ENCODE data around the gene SMIM23. TPM values are rescaled to one million over a fixed set of nuclear protein-coding genes. Genes with fewer than 3 reads are reported as not detected.
A peak's percentile ranks its signal among the peaks of the same experiment; 100 is the strongest.

Gene SMIM23
- total RNA-seq, 4 donors from 2014 or later = not detected

GRCh38 chr5:171808951-171809350, 23.3 kb downstream of the SMIM23 start:
- TF ChIP-seq POLR2A (IDR thresholded peaks at IDR 0.05) (no peak), EP300 (IDR thresholded peaks at IDR 0.05) (no peak), POLR2AphosphoS5 (IDR thresholded peaks at IDR 0.05) (no peak), CTCF (IDR thresholded peaks at IDR 0.05) (no peak)
- no peak for ATAC-seq
- no peaks in the 10 kb centered on the region for H3K36me3 ChIP-seq

GRCh38 chr5:171810227-171810626, 24.6 kb downstream of the SMIM23 start:
- no peak for ATAC-seq
- Histone ChIP-seq H3K4me3 (no peak overlapping the region), H3K27me3 (peaks cover 26% of the 10 kb centered on the region), H3K9me3 (peaks cover 0 to 33% (median 0%) of the 10 kb centered on the region in 3 donors), H3K27ac (no peak overlapping the region), H3K4me1 (no peaks in the 10 kb centered on the region), H3K36me3 (no peaks in the 10 kb centered on the region)
- no peak for TF ChIP-seq POLR2A (IDR thresholded peaks at IDR 0.05)
- no peak for TF ChIP-seq CTCF (IDR thresholded peaks at IDR 0.05)
- no peak for TF ChIP-seq POLR2AphosphoS5 (IDR thresholded peaks at IDR 0.05)
- TF ChIP-seq EP300 (IDR thresholded peaks at IDR 0.05) = no peak
- 53 to 80% methylated on average over 1 to 7 of the region's 11 CpGs for WGBS, 2 donors (ENCODE audit: low coverage in 1 of 2)

More at GRCh38 chr5:171808951-171809350, 23.3 kb downstream of the SMIM23 start:
- Histone ChIP-seq H3K9me3 (peaks cover 0 to 33% (median 0%) of the 10 kb centered on the region in 3 donors), H3K27me3 (peaks cover 32% of the 10 kb centered on the region), H3K4me3 (no peak overlapping the region), H3K4me1 (no peaks in the 10 kb centered on the region), H3K27ac (no peak overlapping the region)

GRCh38 chr5:171813270-171813669, 27.7 kb downstream of the SMIM23 start:
- Histone ChIP-seq H3K27me3 (peaks cover under 1% of the 10 kb centered on the region), H3K27ac (no peak overlapping the region), H3K4me3 (no peak overlapping the region), H3K9me3 (peaks cover 0 to 33% (median 0%) of the 10 kb centered on the region in 3 donors), H3K36me3 (no peaks in the 10 kb centered on the region), H3K4me1 (no peaks in the 10 kb centered on the region)
- no peak for ATAC-seq
- TF ChIP-seq POLR2AphosphoS5 (IDR thresholded peaks at IDR 0.05) (no peak), POLR2A (IDR thresholded peaks at IDR 0.05) (no peak), CTCF (IDR thresholded peaks at IDR 0.05) (no peak), EP300 (IDR thresholded peaks at IDR 0.05) (no peak)
- 92 to 93% methylated on average over 2 of the region's 4 CpGs for WGBS, 2 donors (ENCODE audit: low coverage in 1 of 2)

- Histone ChIP-seq H3K4me1 (no peaks in the 10 kb centered on the region), H3K27me3 (peaks cover 7% of the 10 kb centered on the region), H3K4me3 (no peak overlapping the region), H3K36me3 (no peaks in the 10 kb centered on the region), H3K27ac (no peak overlapping the region), H3K9me3 (peaks cover 0 to 33% (median 0%) of the 10 kb centered on the region in 3 donors)
- peak; percentile 37 for ATAC-seq
- 80 to 83% methylated on average over 6 to 7 of the region's 7 CpGs for WGBS, 2 donors (ENCODE audit: low coverage in 1 of 2)
- no peak for TF ChIP-seq CTCF (IDR thresholded peaks at IDR 0.05)
- TF ChIP-seq POLR2A (IDR thresholded peaks at IDR 0.05) = no peak
- no peak for TF ChIP-seq EP300 (IDR thresholded peaks at IDR 0.05)
- peak; percentile 39 for TF ChIP-seq POLR2AphosphoS5 (IDR thresholded peaks at IDR 0.05)
Measured at GRCh38 chr5:171813813-171814490, 28.3 kb downstream of the SMIM23 start.

GRCh38 chr5:171816666-171817065, 31.0 kb downstream of the SMIM23 start:
- ATAC-seq = no peak
- peaks cover 17% of the 10 kb centered on the region for H3K27me3 ChIP-seq
- no peak for TF ChIP-seq POLR2AphosphoS5 (IDR thresholded peaks at IDR 0.05)
- TF ChIP-seq EP300 (IDR thresholded peaks at IDR 0.05) = no peak
- no peak for TF ChIP-seq POLR2A (IDR thresholded peaks at IDR 0.05)
- TF ChIP-seq CTCF (IDR thresholded peaks at IDR 0.05) = no peak
- H3K27ac ChIP-seq = no peak overlapping the region
- H3K36me3 ChIP-seq = no peaks in the 10 kb centered on the region
- WGBS, 2 donors (ENCODE audit: low coverage in 1 of 2) = 29 to 50% methylated on average over 1 of the region's 1 CpG
- H3K4me1 ChIP-seq = no peaks in the 10 kb centered on the region
- H3K4me3 ChIP-seq = no peak overlapping the region
- H3K9me3 ChIP-seq = peaks cover 0 to 12% (median 0%) of the 10 kb centered on the region in 3 donors

Data from gastroesophageal sphincter (tissue), 4 donors.